Effector memory CD4-positive, alpha-beta T cell (primary cell): ENCODE measurements around the gene LEP.

Source experiments
- DNase-seq, 3 donors: peaks; one replicate each; pipeline ENCODE4 v3.0.0-alpha.2; 2020
- H3K27ac ChIP-seq: 2 replicates; pipeline ENCODE4 v1.7.0; 2013; ENCODE audit warnings: mild to moderate bottlenecking, low read length, moderate library complexity; ENCODE audit not compliant: insufficient read depth, poor library complexity, severe bottlenecking
- H3K27me3 ChIP-seq: replicated peaks from 2 replicates; pipeline ENCODE4 v1.7.0; 2013; ENCODE audit warnings: mild to moderate bottlenecking, low read length; ENCODE audit not compliant: insufficient read depth, control insufficient read depth, poor library complexity, severe bottlenecking
- H3K36me3 ChIP-seq: 2 replicates; pipeline ENCODE4 v1.7.0; 2013; ENCODE audit warnings: mild to moderate bottlenecking, low read length, moderate library complexity; ENCODE audit not compliant: control insufficient read depth, insufficient read depth
- H3K4me1 ChIP-seq: 2 replicates; pipeline ENCODE4 v1.7.0; 2013; ENCODE audit warnings: low read length, mild to moderate bottlenecking; ENCODE audit not compliant: control insufficient read depth, insufficient read depth, poor library complexity, severe bottlenecking
- H3K4me3 ChIP-seq: 2 replicates; pipeline ENCODE4 v1.7.0; 2013; ENCODE audit warnings: low read length, low read depth, mild to moderate bottlenecking; ENCODE audit not compliant: insufficient read depth, poor library complexity, severe bottlenecking
- H3K9me3 ChIP-seq: 2 replicates; pipeline ENCODE4 v1.7.0; 2013; ENCODE audit warnings: mild to moderate bottlenecking, low read length, moderate library complexity; ENCODE audit not compliant: control insufficient read depth

LEP gene

GRCh38 chr7:128210590-128211570 is 30.2 kb upstream of the LEP start:
- no peaks in the 10 kb centered on the region for H3K36me3 ChIP-seq
- no peak overlapping the region for H3K4me3 ChIP-seq
- no peaks in the 10 kb centered on the region for H3K27me3 ChIP-seq
- H3K9me3 ChIP-seq = no peaks in the 10 kb centered on the region
- H3K27ac ChIP-seq = no peak overlapping the region
- DNase-seq = no peak
- H3K4me1 ChIP-seq = no peaks in the 10 kb centered on the region

- DNase-seq = no peak
- Histone ChIP-seq H3K9me3 (no peaks in the 10 kb centered on the region), H3K27ac (no peak overlapping the region), H3K27me3 (no peaks in the 10 kb centered on the region), H3K4me1 (no peaks in the 10 kb centered on the region), H3K36me3 (no peaks in the 10 kb centered on the region), H3K4me3 (no peak overlapping the region)
These were observed 29.5 kb upstream of the LEP start for GRCh38 chr7:128211626-128212025.

GRCh38 chr7:128214463-128214862 is 26.6 kb upstream of the LEP start:
- Histone ChIP-seq H3K4me3 (no peak overlapping the region), H3K4me1 (no peaks in the 10 kb centered on the region), H3K36me3 (no peaks in the 10 kb centered on the region), H3K27ac (no peak overlapping the region), H3K9me3 (no peaks in the 10 kb centered on the region), H3K27me3 (no peaks in the 10 kb centered on the region)
- DNase-seq = no peak

- no peaks in the 10 kb centered on the region for H3K27me3 ChIP-seq
- H3K4me3 ChIP-seq = no peak overlapping the region
- DNase-seq = no peak
These were observed 25.8 kb upstream of the LEP start for GRCh38 chr7:128215281-128215680.

GRCh38 chr7:128215739-128216138 is 25.3 kb upstream of the LEP start:
- no peak overlapping the region for H3K4me3 ChIP-seq
- no peak for DNase-seq
- no peak overlapping the region for H3K27ac ChIP-seq
- H3K36me3 ChIP-seq = no peaks in the 10 kb centered on the region
- H3K4me1 ChIP-seq = no peaks in the 10 kb centered on the region
- H3K9me3 ChIP-seq = no peaks in the 10 kb centered on the region
- H3K27me3 ChIP-seq = no peaks in the 10 kb centered on the region

More at GRCh38 chr7:128215281-128215680, 25.8 kb upstream of the LEP start:
- no peak overlapping the region for H3K27ac ChIP-seq
- no peaks in the 10 kb centered on the region for H3K36me3 ChIP-seq
- H3K4me1 ChIP-seq = no peaks in the 10 kb centered on the region
- H3K9me3 ChIP-seq = no peaks in the 10 kb centered on the region

GRCh38 chr7:128217030-128217805 is 23.9 kb upstream of the LEP start:
- H3K27ac ChIP-seq = no peak overlapping the region
- no peaks in the 10 kb centered on the region for H3K4me1 ChIP-seq
- DNase-seq = no peak
- no peaks in the 10 kb centered on the region for H3K27me3 ChIP-seq
- H3K9me3 ChIP-seq = no peaks in the 10 kb centered on the region
- H3K4me3 ChIP-seq = no peak overlapping the region
- no peaks in the 10 kb centered on the region for H3K36me3 ChIP-seq

- no peaks in the 10 kb centered on the region for H3K27me3 ChIP-seq
- no peak overlapping the region for H3K27ac ChIP-seq
These were observed 23.0 kb upstream of the LEP start for GRCh38 chr7:128217967-128218652.

GRCh38 chr7:128219636-128220035 is 21.4 kb upstream of the LEP start:
- Histone ChIP-seq H3K9me3 (no peaks in the 10 kb centered on the region), H3K36me3 (no peaks in the 10 kb centered on the region), H3K27me3 (no peaks in the 10 kb centered on the region), H3K27ac (no peak overlapping the region), H3K4me3 (no peak overlapping the region), H3K4me1 (no peaks in the 10 kb centered on the region)
- DNase-seq = no peak

More at GRCh38 chr7:128217967-128218652, 23.0 kb upstream of the LEP start:
- Histone ChIP-seq H3K4me1 (no peaks in the 10 kb centered on the region), H3K36me3 (no peaks in the 10 kb centered on the region), H3K9me3 (no peaks in the 10 kb centered on the region), H3K4me3 (no peak overlapping the region)
- no peak for DNase-seq

- Histone ChIP-seq H3K4me3 (no peak overlapping the region), H3K9me3 (no peaks in the 10 kb centered on the region), H3K27me3 (no peaks in the 10 kb centered on the region), H3K27ac (no peak overlapping the region), H3K4me1 (no peaks in the 10 kb centered on the region), H3K36me3 (no peaks in the 10 kb centered on the region)
- DNase-seq = no peak
These were observed 19.1 kb upstream of the LEP start for GRCh38 chr7:128221929-128222403.
